ENCODE data around the gene TOR1B.
A peak's percentile ranks its signal among the peaks of the same experiment; 100 is the strongest.
"Not testable (repeated sequence)": the region's sequence is repeated elsewhere in the genome, so short reads cannot be mapped to it uniquely, and the experiment has no call there.

TOR1B gene

DNA sequence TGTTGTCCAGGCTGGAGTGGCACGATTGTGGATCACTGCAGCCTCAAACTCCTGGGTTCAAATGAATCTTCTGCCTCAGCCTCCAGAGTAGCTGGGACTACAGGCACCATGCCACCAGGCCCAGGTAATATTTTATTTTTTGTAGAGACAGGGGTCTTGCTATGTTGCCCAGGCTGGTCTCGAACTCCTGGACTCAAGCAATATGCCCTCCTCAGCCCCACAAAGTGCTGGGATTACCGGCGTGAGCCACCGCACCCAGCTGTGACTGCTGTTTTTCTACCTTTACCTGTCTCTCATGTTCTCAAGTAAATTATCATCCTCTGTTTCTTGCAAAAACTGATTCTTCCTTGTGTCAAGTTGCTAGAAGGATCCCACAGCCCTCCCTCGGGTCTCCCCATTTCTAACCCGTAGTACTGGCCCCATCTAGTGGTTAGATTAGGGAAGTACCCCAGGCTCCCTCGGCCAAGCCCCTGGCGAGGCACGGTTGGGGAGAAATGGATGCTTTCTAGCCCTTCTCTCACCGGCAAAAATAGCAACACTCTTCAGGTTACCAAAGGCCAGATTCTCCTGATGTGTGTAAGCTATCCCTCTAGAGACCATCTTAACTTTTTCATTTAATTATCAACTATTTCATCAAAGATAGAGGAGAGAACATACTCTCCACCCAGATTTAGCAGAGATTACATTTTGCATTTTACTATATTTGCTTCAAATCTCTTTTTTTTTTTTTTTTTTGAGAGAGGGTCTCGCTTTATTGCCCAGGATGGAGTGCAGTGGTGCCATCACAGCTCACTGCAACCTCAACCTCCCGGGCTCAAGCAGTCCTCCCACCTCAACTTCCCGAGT, 19.2 kb upstream of the TOR1B start:
- H3K4me3 ChIP-seq (ENCODE audit: low read depth, low read length), result no peak overlapping the region
- peak; percentile 25 for DNase-seq (ENCODE audit: low read depth)
- TF ChIP-seq, protein P1, sequence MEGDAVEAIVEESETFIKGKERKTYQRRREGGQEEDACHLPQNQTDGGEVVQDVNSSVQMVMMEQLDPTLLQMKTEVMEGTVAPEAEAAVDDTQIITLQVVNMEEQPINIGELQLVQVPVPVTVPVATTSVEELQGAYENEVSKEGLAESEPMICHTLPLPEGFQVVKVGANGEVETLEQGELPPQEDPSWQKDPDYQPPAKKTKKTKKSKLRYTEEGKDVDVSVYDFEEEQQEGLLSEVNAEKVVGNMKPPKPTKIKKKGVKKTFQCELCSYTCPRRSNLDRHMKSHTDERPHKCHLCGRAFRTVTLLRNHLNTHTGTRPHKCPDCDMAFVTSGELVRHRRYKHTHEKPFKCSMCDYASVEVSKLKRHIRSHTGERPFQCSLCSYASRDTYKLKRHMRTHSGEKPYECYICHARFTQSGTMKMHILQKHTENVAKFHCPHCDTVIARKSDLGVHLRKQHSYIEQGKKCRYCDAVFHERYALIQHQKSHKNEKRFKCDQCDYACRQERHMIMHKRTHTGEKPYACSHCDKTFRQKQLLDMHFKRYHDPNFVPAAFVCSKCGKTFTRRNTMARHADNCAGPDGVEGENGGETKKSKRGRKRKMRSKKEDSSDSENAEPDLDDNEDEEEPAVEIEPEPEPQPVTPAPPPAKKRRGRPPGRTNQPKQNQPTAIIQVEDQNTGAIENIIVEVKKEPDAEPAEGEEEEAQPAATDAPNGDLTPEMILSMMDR (IDR thresholded peaks at IDR 0.05; ENCODE audit: control insufficient read depth, extremely low read depth, insufficient read depth), result peak; percentile 74

DNA sequence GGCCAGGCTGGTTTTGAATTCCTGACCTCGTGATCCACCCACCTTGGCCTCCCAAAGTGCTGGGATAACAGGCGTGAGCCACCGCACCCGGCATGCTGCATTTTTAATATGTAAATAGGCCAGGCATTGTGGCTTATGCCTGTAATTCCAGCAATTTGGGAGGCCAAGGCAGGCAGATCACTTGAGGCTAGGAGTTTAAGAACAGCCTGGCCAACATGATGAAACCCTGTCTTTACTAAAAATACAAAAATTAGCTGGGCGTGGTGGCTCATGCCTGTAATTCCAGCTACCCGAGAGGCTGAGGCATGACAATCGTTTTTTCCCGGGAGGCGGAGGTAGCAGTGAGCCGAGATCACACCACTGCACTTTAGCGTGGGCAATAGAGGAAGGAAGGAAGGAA, 18.0 kb upstream of the TOR1B start:
- not testable (repeated sequence) for DNase-seq (ENCODE audit: low read depth); H3K4me3 ChIP-seq (ENCODE audit: low read depth, low read length)

DNA sequence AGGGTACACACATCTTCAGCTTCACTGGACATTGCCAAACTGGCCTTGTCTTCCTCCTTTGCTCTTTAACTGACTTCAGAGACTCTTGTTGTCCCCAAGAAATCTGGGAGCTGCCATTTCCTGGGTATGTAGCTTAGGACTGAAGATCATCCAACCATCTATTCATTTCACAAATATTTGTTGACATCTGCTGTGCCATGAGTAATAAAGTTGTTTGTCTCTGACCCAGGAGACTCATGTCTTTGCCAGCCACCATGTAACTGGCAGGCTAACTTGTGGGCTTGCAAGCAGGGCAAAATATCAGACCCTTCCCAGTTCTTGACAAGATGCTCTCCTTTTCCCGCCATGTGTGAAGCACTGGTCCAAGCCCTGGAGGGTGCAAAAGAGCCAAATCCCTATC, 17.1 kb upstream of the TOR1B start:
- H3K4me3 ChIP-seq (ENCODE audit: low read depth, low read length), result no peak overlapping the region
- DNase-seq (ENCODE audit: low read depth), result no peak
- TF ChIP-seq, protein P1 (IDR thresholded peaks at IDR 0.05; ENCODE audit: control insufficient read depth, extremely low read depth, insufficient read depth), result no peak

DNA sequence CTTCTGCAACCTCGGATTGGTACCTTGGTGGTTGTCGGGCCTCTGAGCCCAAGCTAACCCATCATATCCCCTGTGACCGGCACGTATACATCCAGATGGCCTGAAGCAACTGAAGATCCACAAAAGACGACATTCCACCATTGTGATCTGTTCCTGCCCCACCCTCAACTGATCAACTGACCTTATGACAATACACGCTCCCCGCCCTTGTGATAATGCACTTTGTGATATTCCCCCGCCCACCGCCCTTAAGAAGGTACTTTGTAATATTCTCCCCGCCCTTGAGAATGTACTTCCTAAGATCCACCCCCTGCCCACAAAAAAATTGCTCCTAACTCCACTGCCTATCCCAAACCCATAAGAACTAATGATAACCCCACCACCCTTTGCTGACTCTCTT, 16.5 kb upstream of the TOR1B start:
- DNase-seq (ENCODE audit: low read depth), result no peak
- TF ChIP-seq, protein P1 (IDR thresholded peaks at IDR 0.05; ENCODE audit: control insufficient read depth, extremely low read depth, insufficient read depth), result no peak
- no peak overlapping the region for H3K4me3 ChIP-seq (ENCODE audit: low read depth, low read length)

DNA sequence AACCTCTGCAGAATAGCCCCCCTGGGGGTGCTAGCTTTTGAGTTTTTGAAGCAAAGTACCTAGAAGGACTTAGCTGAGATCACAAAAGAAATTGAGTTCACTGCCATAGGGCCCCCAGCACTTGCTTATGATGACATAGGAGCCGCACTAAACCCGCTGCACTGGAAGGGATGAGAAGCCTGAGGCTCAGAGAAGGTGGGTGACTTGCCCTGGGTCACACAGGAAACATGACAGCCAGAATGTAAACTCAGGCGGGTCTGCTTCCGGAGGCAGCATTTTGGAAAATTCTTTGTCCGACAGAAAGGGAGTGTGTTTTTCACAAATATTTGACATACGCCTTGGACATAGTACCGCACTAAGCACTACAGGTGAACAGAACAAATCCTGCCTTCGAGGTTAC, 8.4 kb upstream of the TOR1B start:
- DNase-seq (ENCODE audit: low read depth), result no peak
- TF ChIP-seq, protein P1 (IDR thresholded peaks at IDR 0.05; ENCODE audit: control insufficient read depth, extremely low read depth, insufficient read depth), result no peak
- H3K4me3 ChIP-seq (ENCODE audit: low read depth, low read length), result no peak overlapping the region

DNA sequence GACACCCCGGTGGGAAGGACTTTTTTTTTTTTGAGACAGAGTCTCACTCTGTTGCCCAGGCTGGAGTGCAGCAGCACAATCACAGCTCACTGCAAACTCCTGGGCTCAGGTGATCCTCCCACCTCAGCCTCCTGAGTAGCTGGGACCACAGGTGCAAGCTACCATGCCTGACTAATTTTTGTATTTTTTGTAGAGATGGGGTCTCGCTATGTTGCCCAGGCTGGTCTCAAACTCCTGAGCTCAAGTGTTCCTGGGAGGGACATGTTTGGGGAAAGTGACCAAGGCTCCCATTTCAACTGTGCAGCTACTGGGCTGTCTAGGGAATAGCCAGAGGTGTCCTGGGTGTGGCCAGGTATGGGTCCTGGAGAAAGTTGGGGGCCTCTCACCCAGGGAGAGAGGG, 7.0 kb upstream of the TOR1B start:
- DNase-seq (ENCODE audit: low read depth); H3K4me3 ChIP-seq (ENCODE audit: low read depth, low read length): not testable (repeated sequence)

DNA sequence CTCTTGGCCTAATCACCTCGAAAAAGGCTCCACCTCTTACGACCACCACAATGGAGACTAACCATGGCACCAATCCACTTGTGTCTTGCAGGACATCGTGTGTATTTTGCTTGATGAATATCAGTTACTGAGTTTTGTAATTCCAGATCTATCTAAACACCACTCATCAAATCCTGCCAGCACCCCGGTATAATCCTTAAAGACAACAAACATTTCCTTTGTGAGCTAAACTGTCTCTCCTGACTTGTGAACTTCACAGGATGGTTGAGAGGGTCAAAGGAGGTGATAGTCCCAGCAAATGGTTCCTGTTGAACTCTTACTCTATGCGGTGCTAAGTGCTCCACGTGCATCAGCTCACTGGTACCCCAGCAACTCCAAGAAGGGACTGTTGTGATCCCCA, 4.0 kb upstream of the TOR1B start:
- H3K4me3 ChIP-seq (ENCODE audit: low read depth, low read length), result no peak overlapping the region
- TF ChIP-seq, protein P1 (IDR thresholded peaks at IDR 0.05; ENCODE audit: control insufficient read depth, extremely low read depth, insufficient read depth), result no peak
- no peak for DNase-seq (ENCODE audit: low read depth)

DNA sequence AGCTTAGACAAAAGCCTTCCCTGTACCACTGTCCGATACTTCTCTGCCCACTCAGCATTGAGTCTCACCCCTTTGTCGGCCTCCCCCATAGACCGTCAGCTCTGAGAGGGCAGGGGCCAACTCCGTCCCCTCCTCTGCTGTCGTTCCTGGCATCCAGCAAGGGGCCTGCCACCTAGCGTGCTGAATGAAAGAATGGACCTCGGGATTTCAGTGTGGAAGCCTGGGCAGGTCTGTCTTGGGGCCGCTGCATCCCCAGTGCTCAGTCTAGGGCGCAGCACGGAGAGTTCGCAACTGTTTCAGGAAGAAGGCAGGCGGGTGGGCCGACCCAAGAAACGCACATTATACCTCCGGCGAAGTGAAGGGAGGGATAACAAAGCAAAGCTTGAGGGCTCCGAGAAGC, 1.5 kb upstream of the TOR1B start:
- TF ChIP-seq, protein P1 (IDR thresholded peaks at IDR 0.05; ENCODE audit: control insufficient read depth, extremely low read depth, insufficient read depth), result no peak

More for the DNA sequence above, 1.5 kb upstream of the TOR1B start:
- DNase-seq (ENCODE audit: low read depth), result no peak
- no peak overlapping the region for H3K4me3 ChIP-seq (ENCODE audit: low read depth, low read length)

All from LNCaP clone FGC (cell line).